ENCODE measurements around the gene PRR29.

- TF ChIP-seq CTCF (IDR thresholded peaks at IDR 0.05), result no peak
- no peak for TF ChIP-seq POLR2A (IDR thresholded peaks at IDR 0.05)
These were observed 26.9 kb downstream of the PRR29 start for GRCh38 chr17:64024781-64025731.

Measured in esophagus squamous epithelium (tissue), 4 donors.